ENCODE measurements around the gene SAPCD2.

DNA sequence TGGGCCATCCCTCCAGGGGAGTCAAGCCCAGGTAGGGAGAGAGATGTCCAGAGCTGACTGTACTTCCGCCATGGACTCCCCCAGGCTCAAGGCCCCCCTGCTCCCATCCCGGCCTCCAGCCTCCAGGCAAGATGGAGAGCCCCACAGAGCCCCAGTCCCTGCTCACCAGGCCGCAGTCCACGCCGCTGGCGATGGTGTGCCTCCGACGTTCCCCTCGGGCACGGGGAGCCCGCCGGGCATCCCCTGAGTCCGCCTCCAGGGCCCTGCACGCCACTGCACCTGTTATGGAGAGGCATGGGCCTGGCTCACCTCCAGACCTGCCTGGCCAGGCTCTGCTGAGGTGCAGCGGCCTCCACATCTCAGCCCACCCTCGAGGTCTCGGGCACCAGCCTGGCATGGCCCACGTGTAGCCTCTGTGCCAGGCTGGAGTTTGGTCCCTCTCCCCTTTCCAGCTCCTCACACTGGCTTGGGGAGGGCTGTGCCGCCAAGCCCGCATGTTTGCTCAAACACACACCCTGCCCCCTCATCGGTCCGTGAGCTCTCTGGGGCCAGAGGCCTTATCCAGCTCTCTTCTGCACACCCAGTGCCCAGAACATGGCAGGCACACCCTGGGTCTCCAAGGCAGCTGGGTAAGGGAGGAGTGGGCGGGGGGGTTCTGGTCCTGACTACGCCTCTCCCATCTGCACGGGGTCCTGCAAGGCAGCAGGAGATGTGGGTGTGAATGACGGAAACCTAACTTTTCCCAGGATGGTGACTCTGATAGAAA is 4.1 kb downstream of the SAPCD2 start:
- TF ChIP-seq, protein P1, sequence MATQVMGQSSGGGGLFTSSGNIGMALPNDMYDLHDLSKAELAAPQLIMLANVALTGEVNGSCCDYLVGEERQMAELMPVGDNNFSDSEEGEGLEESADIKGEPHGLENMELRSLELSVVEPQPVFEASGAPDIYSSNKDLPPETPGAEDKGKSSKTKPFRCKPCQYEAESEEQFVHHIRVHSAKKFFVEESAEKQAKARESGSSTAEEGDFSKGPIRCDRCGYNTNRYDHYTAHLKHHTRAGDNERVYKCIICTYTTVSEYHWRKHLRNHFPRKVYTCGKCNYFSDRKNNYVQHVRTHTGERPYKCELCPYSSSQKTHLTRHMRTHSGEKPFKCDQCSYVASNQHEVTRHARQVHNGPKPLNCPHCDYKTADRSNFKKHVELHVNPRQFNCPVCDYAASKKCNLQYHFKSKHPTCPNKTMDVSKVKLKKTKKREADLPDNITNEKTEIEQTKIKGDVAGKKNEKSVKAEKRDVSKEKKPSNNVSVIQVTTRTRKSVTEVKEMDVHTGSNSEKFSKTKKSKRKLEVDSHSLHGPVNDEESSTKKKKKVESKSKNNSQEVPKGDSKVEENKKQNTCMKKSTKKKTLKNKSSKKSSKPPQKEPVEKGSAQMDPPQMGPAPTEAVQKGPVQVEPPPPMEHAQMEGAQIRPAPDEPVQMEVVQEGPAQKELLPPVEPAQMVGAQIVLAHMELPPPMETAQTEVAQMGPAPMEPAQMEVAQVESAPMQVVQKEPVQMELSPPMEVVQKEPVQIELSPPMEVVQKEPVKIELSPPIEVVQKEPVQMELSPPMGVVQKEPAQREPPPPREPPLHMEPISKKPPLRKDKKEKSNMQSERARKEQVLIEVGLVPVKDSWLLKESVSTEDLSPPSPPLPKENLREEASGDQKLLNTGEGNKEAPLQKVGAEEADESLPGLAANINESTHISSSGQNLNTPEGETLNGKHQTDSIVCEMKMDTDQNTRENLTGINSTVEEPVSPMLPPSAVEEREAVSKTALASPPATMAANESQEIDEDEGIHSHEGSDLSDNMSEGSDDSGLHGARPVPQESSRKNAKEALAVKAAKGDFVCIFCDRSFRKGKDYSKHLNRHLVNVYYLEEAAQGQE (IDR thresholded peaks at IDR 0.05; ENCODE audit: insufficient read depth in 1 of 2, low read depth in 2 of 2, low read length in 1 of 2), result no peak
- TF ChIP-seq, protein P2, sequence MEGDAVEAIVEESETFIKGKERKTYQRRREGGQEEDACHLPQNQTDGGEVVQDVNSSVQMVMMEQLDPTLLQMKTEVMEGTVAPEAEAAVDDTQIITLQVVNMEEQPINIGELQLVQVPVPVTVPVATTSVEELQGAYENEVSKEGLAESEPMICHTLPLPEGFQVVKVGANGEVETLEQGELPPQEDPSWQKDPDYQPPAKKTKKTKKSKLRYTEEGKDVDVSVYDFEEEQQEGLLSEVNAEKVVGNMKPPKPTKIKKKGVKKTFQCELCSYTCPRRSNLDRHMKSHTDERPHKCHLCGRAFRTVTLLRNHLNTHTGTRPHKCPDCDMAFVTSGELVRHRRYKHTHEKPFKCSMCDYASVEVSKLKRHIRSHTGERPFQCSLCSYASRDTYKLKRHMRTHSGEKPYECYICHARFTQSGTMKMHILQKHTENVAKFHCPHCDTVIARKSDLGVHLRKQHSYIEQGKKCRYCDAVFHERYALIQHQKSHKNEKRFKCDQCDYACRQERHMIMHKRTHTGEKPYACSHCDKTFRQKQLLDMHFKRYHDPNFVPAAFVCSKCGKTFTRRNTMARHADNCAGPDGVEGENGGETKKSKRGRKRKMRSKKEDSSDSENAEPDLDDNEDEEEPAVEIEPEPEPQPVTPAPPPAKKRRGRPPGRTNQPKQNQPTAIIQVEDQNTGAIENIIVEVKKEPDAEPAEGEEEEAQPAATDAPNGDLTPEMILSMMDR (IDR thresholded peaks at IDR 0.05), result no peak
